K562 (cell line): Measurements from ENCODE around the gene SYK. TPM values are rescaled to one million over a fixed set of nuclear protein-coding genes. Genes with fewer than 3 reads are reported as not detected.
A peak's percentile ranks its signal among the peaks of the same experiment; 100 is the strongest.

ENCODE experiments used
- ATAC-seq: fragments of 200-7000 bp; cut with Tn5 transposase; 3 replicates; pipeline ENCODE4 v1.9.1; 2020; ENCODE audit warnings: moderate library complexity
- BruUV-seq: library from RNA; stranded (reverse); fragments of 400-500 nt; replicated peaks from 2 replicates; lab custom pipeline; 2021; lab: Mats Ljungman, UMichigan
- CTCF ChIA-PET: fragments of 300-600 bp; formaldehyde crosslinking; extraction: SDS; loops from one replicate; lab custom pipeline; 2021; ENCODE audit warnings: low intra/inter-chr PET ratio; lab: Yijun Ruan, JAX
- POLR2A ChIA-PET: fragments of 300-600, 350-650 bp; sonication (Branson Sonifier 250); formaldehyde crosslinking; extraction: SDS; loops from one replicate; lab custom pipeline; 2021; ENCODE audit warnings: antibody characterized with exemption, inconsistent platforms; lab: Yijun Ruan, JAX
- DNase-seq, 4 experiments: peaks; one replicate each; pipeline versions ENCODE4 v3.0.0 to v3.0.0-alpha.2; 2011 to 2018; ENCODE audit warnings: low spot score in 3 of 4, mixed read lengths in 3 of 4; ENCODE audit errors: extremely low read depth in 1 of 4
- FAIRE-seq: peaks from 2 replicates; lab custom pipeline; 2011; peaks lifted over from hg19 to GRCh38; lab: Jason Lieb, UNC
- H2AFZ ChIP-seq: 2 replicates; pipeline ENCODE4 v1.6.0; 2011; ENCODE audit warnings: low read depth, low read length, control low read depth, inconsistent platforms
- H3K27ac ChIP-seq: fragments of 200-600 bp; 3 replicates; pipeline ENCODE4 v1.8.0; 2011; ENCODE audit warnings: low read depth, mild to moderate bottlenecking, control low read depth, inconsistent platforms, low read length, moderate library complexity, mixed read lengths; ENCODE audit errors: extremely low read depth
- H3K27me3 ChIP-seq, 2 experiments: fragments of 300-600 bp in 1 of 2; 2 replicates in 1 of 2; 3 replicates in 1 of 2; pipeline versions ENCODE4 v1.6.0 to v1.8.0; 2011; ENCODE audit warnings: inconsistent platforms in 2 of 2, low read length in 2 of 2, mild to moderate bottlenecking in 1 of 2, mixed read lengths in 1 of 2, moderate library complexity in 1 of 2; ENCODE audit not compliant: control insufficient read depth in 2 of 2, insufficient read depth in 2 of 2
- H3K36me3 ChIP-seq: fragments of 300-600 bp; 3 replicates; pipeline ENCODE4 v1.8.0; 2011; ENCODE audit warnings: mild to moderate bottlenecking, low read length, inconsistent platforms; ENCODE audit not compliant: control insufficient read depth, insufficient read depth
- H3K4me1 ChIP-seq, 2 experiments: fragments of 200-600 bp in 1 of 2; replicated peaks in 1 of 2; 2 replicates in 1 of 2; 3 replicates in 1 of 2; pipeline versions ENCODE4 v1.5.1 to v1.8.0; 2011; ENCODE audit warnings: inconsistent platforms in 2 of 2, low read length in 2 of 2, mild to moderate bottlenecking in 1 of 2, mixed read lengths in 1 of 2, moderate library complexity in 1 of 2; ENCODE audit not compliant: control insufficient read depth in 2 of 2, insufficient read depth in 2 of 2
- H3K4me2 ChIP-seq: 2 replicates; pipeline ENCODE4 v1.6.1; 2011; ENCODE audit warnings: low read length, control low read depth, inconsistent platforms, mixed read lengths; ENCODE audit not compliant: insufficient read depth
- H3K4me3 ChIP-seq: fragments of 200-600 bp; sonication (generic), shearing (Covaris generic); 2 replicates; pipeline ENCODE4 v1.5.1; 2016; ENCODE audit warnings: control low read depth, inconsistent platforms
- H3K79me2 ChIP-seq: fragments of 200-600 bp; 3 replicates; pipeline ENCODE4 v1.8.0; 2011; ENCODE audit warnings: low read length, inconsistent platforms; ENCODE audit not compliant: control insufficient read depth, insufficient read depth
- H3K9ac ChIP-seq, 2 experiments: 2 replicates each; pipeline versions ENCODE4 v1.6.0 to v1.6.1; 2011; ENCODE audit warnings: low read depth in 2 of 2, low read length in 2 of 2, control low read depth in 1 of 2, inconsistent platforms in 1 of 2, mild to moderate bottlenecking in 1 of 2, mixed read lengths in 1 of 2; ENCODE audit not compliant: insufficient read depth in 1 of 2
- H3K9me1 ChIP-seq: one replicate; pipeline ENCODE4 v1.6.0; 2011; ENCODE audit warnings: inconsistent platforms, mild to moderate bottlenecking, low read length, moderate library complexity; ENCODE audit not compliant: control insufficient read depth, insufficient read depth
- H3K9me3 ChIP-seq: replicated peaks from 2 replicates; pipeline ENCODE4 v1.5.1; 2011; ENCODE audit warnings: low read depth, low read length, inconsistent platforms; ENCODE audit not compliant: control insufficient read depth, insufficient read depth
- H4K20me1 ChIP-seq: replicated peaks from 2 replicates; pipeline ENCODE4 v1.6.1; 2011; ENCODE audit warnings: low read length, inconsistent platforms, mixed read lengths; ENCODE audit not compliant: control insufficient read depth, insufficient read depth
- MAFK ChIP-seq: IDR thresholded peaks from 2 replicates; pipeline ENCODE4 v1.6.1; 2011; ENCODE audit warnings: low read length, improper control_type of control experiment
- MED1 ChIP-seq: sonication (generic); formaldehyde crosslinking; IDR thresholded peaks from 2 replicates; pipeline ENCODE4 v1.8.1; 2023; ENCODE audit warnings: missing genetic modification reagents, borderline replicate concordance
- PHB ChIP-seq: fragments of 250-450 bp; sonication (Bioruptor Pico); IDR thresholded peaks from 2 replicates; pipeline ENCODE4 v1.5.0; 2021
- RBM22 ChIP-seq: fragments of 200-400 bp; formaldehyde crosslinking; IDR thresholded peaks from 2 replicates; pipeline ENCODE4 v1.6.1; 2018; ENCODE audit warnings: low read length, low read depth; ENCODE audit not compliant: poor library complexity, severe bottlenecking
- SPI1 ChIP-seq: IDR thresholded peaks from 2 replicates; pipeline ENCODE4 v1.6.1; 2011; ENCODE audit warnings: low read depth, low read length, control low read depth, borderline replicate concordance
- XRCC3 ChIP-seq: fragments of 450-650 bp; IDR thresholded peaks from 2 replicates; pipeline ENCODE4 v1.6.1; 2017; ENCODE audit warnings: mild to moderate bottlenecking, moderate library complexity
- ZNF445 ChIP-seq: fragments of 250-450 bp; sonication (Bioruptor Pico); IDR thresholded peaks from 2 replicates; pipeline ENCODE4 v1.4.0; 2020; ENCODE audit warnings: low read depth, mild to moderate bottlenecking, moderate library complexity
- WGBS: fragments of 100-300 bp; shearing (Covaris generic); methylation state at CpG from one replicate; pipeline ENCODE4 v1.1.6; 2016; ENCODE audit warnings: low coverage, mixed read lengths; ENCODE audit not compliant: insufficient coverage; ENCODE audit errors: missing lambda C conversion rate; 5-methylcytosine and 5-hydroxymethylcytosine counted together
- in situ Hi-C: fragments of 300-500 bp; cut with MboI; formaldehyde crosslinking; loops from 4 replicates; pipeline ENCODE4 v1.15.0; 2018; ENCODE audit warnings: inconsistent platforms, mixed read lengths
- intact Hi-C: fragments of 100-400 bp; cut with micrococcal nuclease; formaldehyde crosslinking; loops from 2 replicates; pipeline ENCODE4 v1.14.2; 2022
- polyA plus RNA-seq, 8 experiments: library from polyadenylated mRNA; depleted of rRNA in 4 of 8; stranded (reverse) in 5 of 8; unstranded in 3 of 8; fragments of >200 nt; fragmentation: Nextera tagmentation in 2 of 8; fragmentation: Illumina TruSeq in 1 of 8; extraction: Ambion mirVana in 2 of 8; extraction: Trizol in 1 of 8; gene quantifications; 2 replicates each; pipeline versions ENCODE4 v1.2.1 to v1.2.3, GENCODE V29; 2011 to 2014; ENCODE audit warnings: inconsistent platforms in 1 of 8, missing spikeins in 1 of 8
- total RNA-seq, 7 experiments: library from RNA; depleted of rRNA in 6 of 7; stranded (reverse); fragments of >200 nt in 6 of 7; fragmentation: Illumina TruSeq in 2 of 7; extraction: Trizol in 2 of 7; gene quantifications; 2 replicates each; pipeline versions ENCODE4 v1.2.1 to v1.2.3, GENCODE V29; 2011 to 2021; ENCODE audit warnings: low replicate concordance in 1 of 7
- TF ChIP-seq, protein P1 (sequence below): fragments of 250-450 bp; sonication (Bioruptor Pico); IDR thresholded peaks from 2 replicates; pipeline ENCODE4 v1.5.0; 2022; ENCODE audit warnings: mild to moderate bottlenecking
- TF ChIP-seq, protein P2 (sequence below): sonication (generic); formaldehyde crosslinking; IDR thresholded peaks from 2 replicates; pipeline ENCODE4 v1.8.1; 2023; ENCODE audit warnings: mild to moderate bottlenecking, missing genetic modification reagents
- TF ChIP-seq, protein P3 (sequence below): fragments of 250-450 bp; sonication (Bioruptor Pico); IDR thresholded peaks from 2 replicates; pipeline ENCODE4 v1.5.0; 2021

SYK gene
- total and polyA plus RNA-seq, 9 of the 15 experiments (the other 6 are each of a cell fraction or from before 2014, with no cell fraction given), result 3.9 to 32.7 (median 16.7) TPM

DNA sequence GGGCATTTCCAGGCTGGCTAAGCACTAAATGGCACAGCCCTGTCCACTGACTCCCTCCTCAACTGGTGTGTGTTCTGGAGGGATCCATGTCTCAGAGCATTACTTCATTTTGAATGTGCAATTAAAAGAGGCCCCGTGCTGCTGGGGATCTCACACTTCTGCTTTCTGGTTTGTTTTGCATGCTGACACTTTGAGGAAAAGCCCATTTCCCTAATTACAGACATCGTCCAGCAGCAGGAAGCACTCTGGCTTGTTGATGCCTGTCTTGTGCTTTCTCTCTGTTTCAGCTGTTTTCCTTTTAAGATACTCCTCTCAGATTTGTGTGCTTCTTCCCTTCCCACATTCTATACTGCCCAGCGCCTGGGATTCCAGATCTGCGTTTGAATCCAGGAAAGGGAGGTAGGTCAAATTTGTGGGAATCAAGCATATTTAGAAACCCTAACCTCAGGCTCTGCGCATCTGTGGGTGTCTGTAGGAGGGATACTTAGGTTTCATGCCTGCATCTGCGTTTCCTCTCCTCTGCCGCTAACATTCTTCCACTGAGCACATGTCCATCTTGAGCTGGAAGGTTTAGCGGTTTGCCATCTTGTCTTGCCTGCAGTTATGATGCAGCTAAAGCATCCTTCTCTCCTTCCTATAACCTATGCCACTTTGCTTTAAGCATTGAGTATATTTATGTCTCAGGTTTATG lies 25.7 kb downstream of the SYK start:
- Histone ChIP-seq H3K9me1 (no peaks in the 10 kb centered on the region), H2AFZ (no peak overlapping the region), H3K27ac (no peak overlapping the region), H3K4me2 (no peak overlapping the region), H3K27me3 (no peaks in the 10 kb centered on the region), H3K36me3 (peaks cover 9% of the 10 kb centered on the region; the same call in 2 of the 3 replicates), H3K79me2 (no peaks in the 10 kb centered on the region; the same call in 2 of the 3 replicates), H3K9ac (no peak overlapping the region), H4K20me1 (no peaks in the 10 kb centered on the region), H3K4me1 (no peaks in the 10 kb centered on the region), H3K9me3 (no peaks in the 10 kb centered on the region; the same call in 1 of the 2 replicates), H3K4me3 (no peak overlapping the region)
- TF ChIP-seq XRCC3 (no peak), MAFK (no peak), SPI1 (peak; percentile 51; the same call in 1 of the 2 replicates), ZNF445 (no peak)
- BruUV-seq, result no TSS peak
- in situ Hi-C loops (no loop called here), intact Hi-C loops (no loop called here)
- CTCF ChIA-PET, result no interaction called here
- FAIRE-seq (no peak), DNase-seq (no peak), ATAC-seq (no peak)
- 68% methylated on average over 7 of the region's 8 CpGs for WGBS
- POLR2A ChIA-PET, result interaction anchor here (0.8 to 0.9 kb wide), 2 partner anchors 15 to 359 kb away, joined by 3 to 4 read pairs; no protein-coding TSS in a partner anchor

DNA sequence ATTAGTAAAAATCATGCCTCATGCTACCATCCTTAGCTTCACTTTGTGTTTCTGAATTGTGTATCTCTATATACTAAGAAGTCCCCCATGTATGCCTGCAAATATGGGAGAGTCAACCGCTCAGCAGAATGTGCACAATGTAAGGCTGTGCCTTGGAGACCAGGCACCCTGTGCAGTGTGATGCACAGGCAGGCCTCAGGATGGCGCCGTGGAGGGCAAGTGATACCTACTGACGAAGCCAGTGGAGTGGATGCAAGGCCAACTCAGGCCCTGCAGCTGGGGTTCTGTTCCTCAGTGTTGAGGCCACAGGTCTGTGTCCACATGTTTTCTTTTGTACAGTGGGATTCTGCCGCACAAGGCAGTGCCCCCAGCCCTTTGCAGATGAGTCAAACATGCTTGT lies 28.4 kb downstream of the SYK start:
- H3K4me2 ChIP-seq, result no peak overlapping the region
- WGBS, result 61% methylated on average over 4 of the region's 5 CpGs
- no peak for TF ChIP-seq MED1 (CRISPR knock-in tag)
- TF ChIP-seq PHB, result no peak
- TF ChIP-seq, protein P1, sequence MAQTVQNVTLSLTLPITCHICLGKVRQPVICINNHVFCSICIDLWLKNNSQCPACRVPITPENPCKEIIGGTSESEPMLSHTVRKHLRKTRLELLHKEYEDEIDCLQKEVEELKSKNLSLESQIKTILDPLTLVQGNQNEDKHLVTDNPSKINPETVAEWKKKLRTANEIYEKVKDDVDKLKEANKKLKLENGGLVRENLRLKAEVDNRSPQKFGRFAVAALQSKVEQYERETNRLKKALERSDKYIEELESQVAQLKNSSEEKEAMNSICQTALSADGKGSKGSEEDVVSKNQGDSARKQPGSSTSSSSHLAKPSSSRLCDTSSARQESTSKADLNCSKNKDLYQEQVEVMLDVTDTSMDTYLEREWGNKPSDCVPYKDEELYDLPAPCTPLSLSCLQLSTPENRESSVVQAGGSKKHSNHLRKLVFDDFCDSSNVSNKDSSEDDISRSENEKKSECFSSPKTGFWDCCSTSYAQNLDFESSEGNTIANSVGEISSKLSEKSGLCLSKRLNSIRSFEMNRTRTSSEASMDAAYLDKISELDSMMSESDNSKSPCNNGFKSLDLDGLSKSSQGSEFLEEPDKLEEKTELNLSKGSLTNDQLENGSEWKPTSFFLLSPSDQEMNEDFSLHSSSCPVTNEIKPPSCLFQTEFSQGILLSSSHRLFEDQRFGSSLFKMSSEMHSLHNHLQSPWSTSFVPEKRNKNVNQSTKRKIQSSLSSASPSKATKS (CRISPR knock-in tag), result no peak
- TF ChIP-seq RBM22, result no peak
- TF ChIP-seq, protein P2, sequence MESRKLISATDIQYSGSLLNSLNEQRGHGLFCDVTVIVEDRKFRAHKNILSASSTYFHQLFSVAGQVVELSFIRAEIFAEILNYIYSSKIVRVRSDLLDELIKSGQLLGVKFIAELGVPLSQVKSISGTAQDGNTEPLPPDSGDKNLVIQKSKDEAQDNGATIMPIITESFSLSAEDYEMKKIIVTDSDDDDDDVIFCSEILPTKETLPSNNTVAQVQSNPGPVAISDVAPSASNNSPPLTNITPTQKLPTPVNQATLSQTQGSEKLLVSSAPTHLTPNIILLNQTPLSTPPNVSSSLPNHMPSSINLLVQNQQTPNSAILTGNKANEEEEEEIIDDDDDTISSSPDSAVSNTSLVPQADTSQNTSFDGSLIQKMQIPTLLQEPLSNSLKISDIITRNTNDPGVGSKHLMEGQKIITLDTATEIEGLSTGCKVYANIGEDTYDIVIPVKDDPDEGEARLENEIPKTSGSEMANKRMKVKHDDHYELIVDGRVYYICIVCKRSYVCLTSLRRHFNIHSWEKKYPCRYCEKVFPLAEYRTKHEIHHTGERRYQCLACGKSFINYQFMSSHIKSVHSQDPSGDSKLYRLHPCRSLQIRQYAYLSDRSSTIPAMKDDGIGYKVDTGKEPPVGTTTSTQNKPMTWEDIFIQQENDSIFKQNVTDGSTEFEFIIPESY (CRISPR knock-in tag), result no peak
- TF ChIP-seq, protein P3, sequence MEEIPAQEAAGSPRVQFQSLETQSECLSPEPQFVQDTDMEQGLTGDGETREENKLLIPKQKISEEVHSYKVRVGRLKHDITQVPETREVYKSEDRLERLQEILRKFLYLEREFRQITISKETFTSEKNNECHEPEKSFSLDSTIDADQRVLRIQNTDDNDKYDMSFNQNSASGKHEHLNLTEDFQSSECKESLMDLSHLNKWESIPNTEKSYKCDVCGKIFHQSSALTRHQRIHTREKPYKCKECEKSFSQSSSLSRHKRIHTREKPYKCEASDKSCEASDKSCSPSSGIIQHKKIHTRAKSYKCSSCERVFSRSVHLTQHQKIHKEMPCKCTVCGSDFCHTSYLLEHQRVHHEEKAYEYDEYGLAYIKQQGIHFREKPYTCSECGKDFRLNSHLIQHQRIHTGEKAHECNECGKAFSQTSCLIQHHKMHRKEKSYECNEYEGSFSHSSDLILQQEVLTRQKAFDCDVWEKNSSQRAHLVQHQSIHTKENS (CRISPR knock-in tag), result no peak

More for the DNA sequence above, 28.4 kb downstream of the SYK start:
- no peaks in the 10 kb centered on the region for H4K20me1 ChIP-seq
- no peaks in the 10 kb centered on the region for H3K79me2 ChIP-seq
- in situ Hi-C loops, result no loop called here
- ChIA-PET POLR2A (no interaction called here), CTCF (no interaction called here)
- intact Hi-C loops, result no loop called here
- ATAC-seq (no peak), FAIRE-seq (no peak), DNase-seq (no peak)
- no peaks in the 10 kb centered on the region for H3K27me3 ChIP-seq
- no peaks in the 10 kb centered on the region; the same call in 2 of the 3 replicates for H3K36me3 ChIP-seq
- H3K9me1 ChIP-seq, result no peaks in the 10 kb centered on the region
- no peak overlapping the region for H3K9ac ChIP-seq
- H3K9me3 ChIP-seq, result no peaks in the 10 kb centered on the region
- BruUV-seq, result no TSS peak
- H2AFZ ChIP-seq, result no peak overlapping the region
- H3K4me1 ChIP-seq, result no peaks in the 10 kb centered on the region
- H3K27ac ChIP-seq, result no peak overlapping the region
- no peak overlapping the region for H3K4me3 ChIP-seq
